ENCODE results near the gene SNED1.

SNED1 gene

DNA sequence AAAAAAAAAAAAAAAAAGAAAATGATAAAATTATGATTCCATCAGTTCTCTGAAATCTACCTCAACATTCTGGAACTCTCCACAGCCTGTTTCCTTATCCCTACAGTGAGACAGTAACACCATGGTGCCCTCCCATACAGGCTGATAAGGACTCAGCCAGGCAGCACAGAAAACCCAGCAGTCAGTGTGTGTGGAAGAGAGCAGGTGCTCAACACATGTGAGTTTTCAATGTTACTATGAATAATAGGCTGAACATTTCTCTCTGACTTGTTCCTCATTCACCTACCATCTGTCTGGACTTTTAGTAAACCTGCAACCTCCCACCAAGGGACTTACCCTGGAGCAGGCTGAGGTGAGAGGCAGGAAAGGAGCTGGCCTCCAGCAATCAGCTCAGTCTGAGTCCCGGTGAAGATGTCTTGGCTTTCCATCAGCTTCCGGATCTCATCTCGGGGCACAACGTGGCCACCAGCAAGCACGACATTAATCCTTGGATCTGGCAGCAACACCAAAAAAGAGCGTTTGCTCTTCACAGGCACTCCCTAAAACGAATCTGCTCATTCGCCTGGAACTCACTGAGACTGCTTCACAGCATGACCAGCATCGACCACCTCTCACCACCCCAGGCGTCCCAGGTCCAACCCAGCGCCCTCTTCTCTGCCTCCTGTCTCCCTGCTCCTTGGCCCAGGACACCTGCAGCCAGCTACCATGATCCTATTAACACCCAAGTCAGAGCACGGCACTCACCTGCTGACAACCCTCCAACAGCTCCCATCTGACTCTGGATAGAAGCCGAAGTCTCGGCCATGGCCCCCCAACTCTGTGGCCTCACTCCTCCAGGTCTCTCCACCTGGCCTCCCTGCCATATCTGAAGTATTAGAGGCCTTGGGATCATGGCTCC lies 134.4 kb downstream of the SNED1 start:
- no peak for DNase-seq
- Histone ChIP-seq H3K27me3 (ENCODE audit: insufficient read depth, low read length, poor library complexity) (no peaks in the 10 kb centered on the region), H3K9ac (ENCODE audit: low read depth, low read length) (no peak overlapping the region), H2AFZ (ENCODE audit: low read depth, low read length) (no peak overlapping the region), H3K4me1 (ENCODE audit: insufficient read depth, low read length) (no peaks in the 10 kb centered on the region), H3K4me2 (ENCODE audit: insufficient read depth, low read length) (no peak overlapping the region), H3K36me3 (ENCODE audit: insufficient read depth, low read length) (peaks cover 66% of the 10 kb centered on the region), H3K4me3 (ENCODE audit: low read depth in 1 of 2, low read length in 2 of 2) (no peak overlapping the region), H3K9me3 (ENCODE audit: insufficient read depth, low read length, severe bottlenecking) (no peaks in the 10 kb centered on the region), H4K20me1 (ENCODE audit: insufficient read depth, low read length) (0 out of 2 replicates have a peak, but pooled peaks cover 4% of the 10 kb centered on the region), H3K27ac (ENCODE audit: low read length) (no peak overlapping the region), H3K79me2 (ENCODE audit: insufficient read depth, low read length) (no peaks in the 10 kb centered on the region)
- TF ChIP-seq EZH2 (IDR thresholded peaks at IDR 0.05; ENCODE audit: borderline replicate concordance, low read depth, low read length, severe bottlenecking) (no peak), CTCF (IDR thresholded peaks at IDR 0.05; ENCODE audit: borderline replicate concordance, extremely low read depth, low read length, poor library complexity, severe bottlenecking) (no peak)
- no peak for ATAC-seq (ENCODE audit: insufficient read depth, low read depth)

- TF ChIP-seq EZH2 (IDR thresholded peaks at IDR 0.05; ENCODE audit: borderline replicate concordance, low read depth, low read length, severe bottlenecking) (no peak), CTCF (IDR thresholded peaks at IDR 0.05; ENCODE audit: borderline replicate concordance, extremely low read depth, low read length, poor library complexity, severe bottlenecking) (no peak)
- no peak for DNase-seq
- H3K4me2 ChIP-seq (ENCODE audit: insufficient read depth, low read length): no peak overlapping the region
- no peaks in the 10 kb centered on the region for H3K27me3 ChIP-seq (ENCODE audit: insufficient read depth, low read length, poor library complexity)
- 0 out of 2 replicates have a peak, but pooled peaks cover 4% of the 10 kb centered on the region for H4K20me1 ChIP-seq (ENCODE audit: insufficient read depth, low read length)
- no peaks in the 10 kb centered on the region for H3K4me1 ChIP-seq (ENCODE audit: insufficient read depth, low read length)
- H3K79me2 ChIP-seq (ENCODE audit: insufficient read depth, low read length): no peaks in the 10 kb centered on the region
- no peaks in the 10 kb centered on the region for H3K9me3 ChIP-seq (ENCODE audit: insufficient read depth, low read length, severe bottlenecking)
- H3K4me3 ChIP-seq (ENCODE audit: low read depth in 1 of 2, low read length in 2 of 2): no peak overlapping the region
- H3K36me3 ChIP-seq (ENCODE audit: insufficient read depth, low read length): peaks cover 70% of the 10 kb centered on the region
- ATAC-seq (ENCODE audit: insufficient read depth, low read depth): no peak
- H3K27ac ChIP-seq (ENCODE audit: low read length): no peak overlapping the region
- no peak overlapping the region for H3K9ac ChIP-seq (ENCODE audit: low read depth, low read length)
- no peak overlapping the region for H2AFZ ChIP-seq (ENCODE audit: low read depth, low read length)
Observed at GRCh38 chr2:241133436-241133820, 135.0 kb downstream of the SNED1 start.

GRCh38 chr2:241134711-241135110 lies 136.3 kb downstream of the SNED1 start:
- H3K4me2 ChIP-seq (ENCODE audit: insufficient read depth, low read length): no peak overlapping the region
- ATAC-seq (ENCODE audit: insufficient read depth, low read depth) (no peak), DNase-seq (no peak)
- H3K27ac ChIP-seq (ENCODE audit: low read length): no peak overlapping the region
- TF ChIP-seq CTCF (IDR thresholded peaks at IDR 0.05; ENCODE audit: borderline replicate concordance, extremely low read depth, low read length, poor library complexity, severe bottlenecking) (no peak), EZH2 (IDR thresholded peaks at IDR 0.05; ENCODE audit: borderline replicate concordance, low read depth, low read length, severe bottlenecking) (no peak)
- H3K27me3 ChIP-seq (ENCODE audit: insufficient read depth, low read length, poor library complexity): no peaks in the 10 kb centered on the region
- H2AFZ ChIP-seq (ENCODE audit: low read depth, low read length): no peak overlapping the region
- H3K79me2 ChIP-seq (ENCODE audit: insufficient read depth, low read length): no peaks in the 10 kb centered on the region
- peaks cover 5% of the 10 kb centered on the region; the same call in 1 of the 2 replicates for H4K20me1 ChIP-seq (ENCODE audit: insufficient read depth, low read length)
- H3K4me1 ChIP-seq (ENCODE audit: insufficient read depth, low read length): no peaks in the 10 kb centered on the region
- H3K36me3 ChIP-seq (ENCODE audit: insufficient read depth, low read length): peaks cover 75% of the 10 kb centered on the region
- no peak overlapping the region for H3K9ac ChIP-seq (ENCODE audit: low read depth, low read length)
- no peaks in the 10 kb centered on the region for H3K9me3 ChIP-seq (ENCODE audit: insufficient read depth, low read length, severe bottlenecking)
- no peak overlapping the region for H3K4me3 ChIP-seq (ENCODE audit: low read depth in 1 of 2, low read length in 2 of 2)
